GM23338 (cell line): Measurements from ENCODE around the gene GNB5. TPM values are rescaled to one million over a fixed set of nuclear protein-coding genes. Genes with fewer than 3 reads are reported as not detected.

Experiments
- ATAC-seq: fragments of 200-7000 bp; cut with Tn5 transposase; 3 replicates; pipeline ENCODE4 v1.9.1; 2020
- DNase-seq: peaks from one replicate; pipeline ENCODE4 v3.0.0-alpha.2; 2015; ENCODE audit warnings: low spot score
- H2AFZ ChIP-seq: fragments of 200-600 bp; sonication (generic); 2 replicates; pipeline ENCODE4 v1.8.0; 2016; ENCODE audit warnings: antibody characterized with exemption, mild to moderate bottlenecking, moderate library complexity
- H3F3A ChIP-seq: fragments of 200-600 bp; sonication (generic); replicated peaks from 2 replicates; pipeline ENCODE4 v1.8.0; 2017; ENCODE audit warnings: antibody characterized with exemption, mixed run types, low read depth
- H3K27ac ChIP-seq: fragments of 200-600 bp; sonication (generic); 2 replicates; pipeline ENCODE4 v1.6.1; 2016; ENCODE audit warnings: low read depth
- H3K27me3 ChIP-seq: fragments of 200-600 bp; sonication (generic); 2 replicates; pipeline ENCODE4 v1.8.0; 2016; ENCODE audit warnings: mild to moderate bottlenecking, mixed run types, moderate library complexity; ENCODE audit not compliant: insufficient read depth
- H3K36me3 ChIP-seq: fragments of 200-600 bp; sonication (generic); 2 replicates; pipeline ENCODE4 v1.8.0; 2016; ENCODE audit warnings: mild to moderate bottlenecking; ENCODE audit not compliant: insufficient read depth
- H3K4me1 ChIP-seq: fragments of 200-600 bp; sonication (generic); 2 replicates; pipeline ENCODE4 v1.8.0; 2016; ENCODE audit warnings: mild to moderate bottlenecking, moderate library complexity; ENCODE audit not compliant: insufficient read depth
- H3K4me2 ChIP-seq: fragments of 200-600 bp; sonication (generic); 2 replicates; pipeline ENCODE4 v1.7.1; 2017; ENCODE audit warnings: mixed run types
- H3K4me3 ChIP-seq: fragments of 200-600 bp; sonication (generic); 2 replicates; pipeline ENCODE4 v1.6.1; 2016; ENCODE audit warnings: mixed run types
- H3K79me2 ChIP-seq: fragments of 200-600 bp; sonication (generic); replicated peaks from 2 replicates; pipeline ENCODE4 v1.8.0; 2017; ENCODE audit warnings: mild to moderate bottlenecking; ENCODE audit not compliant: insufficient read depth
- H3K9me2 ChIP-seq: fragments of 200-600 bp; sonication (generic); 2 replicates; pipeline ENCODE4 v1.8.0; 2017; ENCODE audit not compliant: insufficient read depth
- H4K20me1 ChIP-seq: fragments of 200-600 bp; sonication (generic); replicated peaks from 2 replicates; pipeline ENCODE4 v1.8.0; 2017; ENCODE audit warnings: mild to moderate bottlenecking; ENCODE audit not compliant: insufficient read depth
- H3K27ac Mint-ChIP-seq: 2 replicates; pipeline ENCODE4 v1.8.0; 2020; ENCODE audit warnings: inconsistent platforms, mild to moderate bottlenecking, moderate library complexity, mixed read lengths
- H3K27me3 Mint-ChIP-seq: 3 replicates; pipeline ENCODE4 v1.8.0; 2022; ENCODE audit warnings: low read depth, mild to moderate bottlenecking, moderate library complexity, mixed read lengths, inconsistent platforms; ENCODE audit not compliant: insufficient read depth, poor library complexity
- H3K36me3 Mint-ChIP-seq: 3 replicates; pipeline ENCODE4 v1.8.0; 2021; ENCODE audit warnings: low read depth, mild to moderate bottlenecking, inconsistent platforms, moderate library complexity, mixed read lengths
- H3K4me1 Mint-ChIP-seq: 3 replicates; pipeline ENCODE4 v1.8.0; 2020; ENCODE audit warnings: mild to moderate bottlenecking, inconsistent platforms, mixed read lengths
- H3K4me3 Mint-ChIP-seq: 3 replicates; pipeline ENCODE4 v1.8.0; 2021; ENCODE audit warnings: moderate library complexity, mild to moderate bottlenecking, inconsistent platforms, mixed read lengths
- H3K9me3 Mint-ChIP-seq: 3 replicates; pipeline ENCODE4 v1.8.0; 2020; ENCODE audit warnings: moderate library complexity, mild to moderate bottlenecking, inconsistent platforms, mixed read lengths
- CREB1 ChIP-seq: fragments of 250-450 bp; sonication (Bioruptor Pico); IDR thresholded peaks from 2 replicates; pipeline ENCODE4 v1.5.0; 2020; ENCODE audit warnings: low read depth, mild to moderate bottlenecking, moderate library complexity
- EZH2 ChIP-seq: fragments of 200-600 bp; sonication (generic); IDR thresholded peaks from one replicate; pipeline ENCODE4 v1.8.0; 2017; ENCODE audit warnings: antibody characterized with exemption, mild to moderate bottlenecking, low read depth; ENCODE audit not compliant: unreplicated experiment
- EZH2phosphoT487 ChIP-seq: fragments of 200-600 bp; sonication (generic); IDR thresholded peaks from one replicate; pipeline ENCODE4 v1.8.1; 2018; ENCODE audit warnings: antibody characterized with exemption; ENCODE audit not compliant: unreplicated experiment
- JUNB ChIP-seq: IDR thresholded peaks from one replicate; pipeline ENCODE4 v1.6.1; 2016; ENCODE audit warnings: antibody characterized with exemption; ENCODE audit not compliant: unreplicated experiment
- NANOG ChIP-seq: IDR thresholded peaks from 2 replicates; pipeline ENCODE4 v1.6.1; 2016; ENCODE audit warnings: antibody characterized with exemption, borderline replicate concordance
- POLR2AphosphoS5 ChIP-seq: IDR thresholded peaks from 2 replicates; pipeline ENCODE4 v1.6.1; 2016; ENCODE audit warnings: antibody characterized with exemption, low read depth
- STAT1 ChIP-seq: IDR thresholded peaks from one replicate; pipeline ENCODE4 v1.6.1; 2016; ENCODE audit warnings: antibody characterized with exemption; ENCODE audit not compliant: unreplicated experiment
- ZNF114 ChIP-seq: fragments of 250-450 bp; sonication (Bioruptor Pico); IDR thresholded peaks from 2 replicates; pipeline ENCODE4 v1.5.0; 2020; ENCODE audit warnings: mild to moderate bottlenecking, moderate library complexity
- ZNF331 ChIP-seq: fragments of 250-450 bp; sonication (Bioruptor Pico); IDR thresholded peaks from 2 replicates; pipeline ENCODE4 v1.5.0; 2020; ENCODE audit warnings: low read depth, mild to moderate bottlenecking, moderate library complexity
- polyA plus RNA-seq: library from polyadenylated mRNA; unstranded; fragments of >200 nt; fragmentation: Nextera tagmentation; extraction: Ambion mirVana; gene quantifications from 2 replicates; pipeline ENCODE4 v1.2.1, GENCODE V29; 2016
- total RNA-seq: library from RNA; depleted of rRNA; stranded (reverse); fragments of >200 nt; shearing (Covaris generic); gene quantifications from 2 replicates; pipeline ENCODE4 v1.2.3, GENCODE V29; 2014
- TF ChIP-seq, protein P1 (sequence below): fragments of 250-450 bp; sonication (Bioruptor Pico); IDR thresholded peaks from 2 replicates; pipeline ENCODE4 v1.5.0; 2020; ENCODE audit warnings: mild to moderate bottlenecking, moderate library complexity
- TF ChIP-seq, protein P2 (sequence below): IDR thresholded peaks from one replicate; pipeline ENCODE4 v1.6.1; 2018; ENCODE audit warnings: antibody characterized with exemption; ENCODE audit not compliant: unreplicated experiment
- TF ChIP-seq, protein P3 (sequence below): IDR thresholded peaks from 2 replicates; pipeline ENCODE4 v1.6.1; 2016; ENCODE audit warnings: antibody characterized with exemption
- TF ChIP-seq, protein P4 (sequence below), 2 experiments: fragments of 200-600 bp in 1 of 2; sonication (generic) in 1 of 2; conservative IDR thresholded peaks; 2 replicates each; pipeline versions ENCODE4 v1.5.1 to v1.6.1; 2016 to 2017; ENCODE audit warnings: antibody characterized with exemption in 2 of 2, low read depth in 2 of 2, mild to moderate bottlenecking in 2 of 2, moderate library complexity in 1 of 2

GNB5 gene
- total and polyA plus RNA-seq, 2 experiments from 2014 or later, result 23.0 to 40.8 TPM

DNA sequence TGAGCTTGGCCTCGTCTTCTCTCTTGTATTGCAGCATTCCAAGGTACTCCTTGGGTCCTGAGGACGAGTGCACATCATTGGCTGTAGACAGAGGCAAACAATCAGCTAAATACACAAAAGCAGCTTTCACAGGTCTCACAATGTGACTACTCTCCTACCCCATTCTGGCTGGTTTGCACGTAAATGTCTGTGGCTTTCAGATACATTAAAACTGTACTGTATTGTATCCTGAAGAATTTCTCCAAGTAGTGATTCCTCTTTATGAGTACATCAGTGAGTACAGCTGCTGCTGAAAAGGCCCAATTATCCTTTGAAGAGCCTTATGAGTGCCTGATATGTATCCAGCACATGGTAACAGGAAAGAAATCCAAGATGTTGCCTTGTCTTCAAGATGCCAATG, 22.0 kb upstream of the GNB5 start:
- H3K27me3 Mint-ChIP-seq, result peaks cover 2% of the 10 kb centered on the region
- no peaks in the 10 kb centered on the region for H3K9me2 ChIP-seq
- H3K27ac Mint-ChIP-seq, result no peak overlapping the region
- H3K4me3 Mint-ChIP-seq, result no peak overlapping the region
- peaks cover 3% of the 10 kb centered on the region; the same call in 1 of the 2 replicates for H3F3A ChIP-seq
- H2AFZ ChIP-seq, result no peak overlapping the region
- no peaks in the 10 kb centered on the region for H3K4me1 Mint-ChIP-seq
- no peaks in the 10 kb centered on the region; the same call in 1 of the 2 replicates for H3K36me3 ChIP-seq
- no peaks in the 10 kb centered on the region for H3K27me3 ChIP-seq
- peaks cover 5% of the 10 kb centered on the region; the same call in 1 of the 2 replicates for H4K20me1 ChIP-seq
- H3K4me1 ChIP-seq, result no peaks in the 10 kb centered on the region
- no peak for TF ChIP-seq EZH2phosphoT487
- no peak for TF ChIP-seq NANOG
- no peak for TF ChIP-seq EZH2
- TF ChIP-seq, protein P1, sequence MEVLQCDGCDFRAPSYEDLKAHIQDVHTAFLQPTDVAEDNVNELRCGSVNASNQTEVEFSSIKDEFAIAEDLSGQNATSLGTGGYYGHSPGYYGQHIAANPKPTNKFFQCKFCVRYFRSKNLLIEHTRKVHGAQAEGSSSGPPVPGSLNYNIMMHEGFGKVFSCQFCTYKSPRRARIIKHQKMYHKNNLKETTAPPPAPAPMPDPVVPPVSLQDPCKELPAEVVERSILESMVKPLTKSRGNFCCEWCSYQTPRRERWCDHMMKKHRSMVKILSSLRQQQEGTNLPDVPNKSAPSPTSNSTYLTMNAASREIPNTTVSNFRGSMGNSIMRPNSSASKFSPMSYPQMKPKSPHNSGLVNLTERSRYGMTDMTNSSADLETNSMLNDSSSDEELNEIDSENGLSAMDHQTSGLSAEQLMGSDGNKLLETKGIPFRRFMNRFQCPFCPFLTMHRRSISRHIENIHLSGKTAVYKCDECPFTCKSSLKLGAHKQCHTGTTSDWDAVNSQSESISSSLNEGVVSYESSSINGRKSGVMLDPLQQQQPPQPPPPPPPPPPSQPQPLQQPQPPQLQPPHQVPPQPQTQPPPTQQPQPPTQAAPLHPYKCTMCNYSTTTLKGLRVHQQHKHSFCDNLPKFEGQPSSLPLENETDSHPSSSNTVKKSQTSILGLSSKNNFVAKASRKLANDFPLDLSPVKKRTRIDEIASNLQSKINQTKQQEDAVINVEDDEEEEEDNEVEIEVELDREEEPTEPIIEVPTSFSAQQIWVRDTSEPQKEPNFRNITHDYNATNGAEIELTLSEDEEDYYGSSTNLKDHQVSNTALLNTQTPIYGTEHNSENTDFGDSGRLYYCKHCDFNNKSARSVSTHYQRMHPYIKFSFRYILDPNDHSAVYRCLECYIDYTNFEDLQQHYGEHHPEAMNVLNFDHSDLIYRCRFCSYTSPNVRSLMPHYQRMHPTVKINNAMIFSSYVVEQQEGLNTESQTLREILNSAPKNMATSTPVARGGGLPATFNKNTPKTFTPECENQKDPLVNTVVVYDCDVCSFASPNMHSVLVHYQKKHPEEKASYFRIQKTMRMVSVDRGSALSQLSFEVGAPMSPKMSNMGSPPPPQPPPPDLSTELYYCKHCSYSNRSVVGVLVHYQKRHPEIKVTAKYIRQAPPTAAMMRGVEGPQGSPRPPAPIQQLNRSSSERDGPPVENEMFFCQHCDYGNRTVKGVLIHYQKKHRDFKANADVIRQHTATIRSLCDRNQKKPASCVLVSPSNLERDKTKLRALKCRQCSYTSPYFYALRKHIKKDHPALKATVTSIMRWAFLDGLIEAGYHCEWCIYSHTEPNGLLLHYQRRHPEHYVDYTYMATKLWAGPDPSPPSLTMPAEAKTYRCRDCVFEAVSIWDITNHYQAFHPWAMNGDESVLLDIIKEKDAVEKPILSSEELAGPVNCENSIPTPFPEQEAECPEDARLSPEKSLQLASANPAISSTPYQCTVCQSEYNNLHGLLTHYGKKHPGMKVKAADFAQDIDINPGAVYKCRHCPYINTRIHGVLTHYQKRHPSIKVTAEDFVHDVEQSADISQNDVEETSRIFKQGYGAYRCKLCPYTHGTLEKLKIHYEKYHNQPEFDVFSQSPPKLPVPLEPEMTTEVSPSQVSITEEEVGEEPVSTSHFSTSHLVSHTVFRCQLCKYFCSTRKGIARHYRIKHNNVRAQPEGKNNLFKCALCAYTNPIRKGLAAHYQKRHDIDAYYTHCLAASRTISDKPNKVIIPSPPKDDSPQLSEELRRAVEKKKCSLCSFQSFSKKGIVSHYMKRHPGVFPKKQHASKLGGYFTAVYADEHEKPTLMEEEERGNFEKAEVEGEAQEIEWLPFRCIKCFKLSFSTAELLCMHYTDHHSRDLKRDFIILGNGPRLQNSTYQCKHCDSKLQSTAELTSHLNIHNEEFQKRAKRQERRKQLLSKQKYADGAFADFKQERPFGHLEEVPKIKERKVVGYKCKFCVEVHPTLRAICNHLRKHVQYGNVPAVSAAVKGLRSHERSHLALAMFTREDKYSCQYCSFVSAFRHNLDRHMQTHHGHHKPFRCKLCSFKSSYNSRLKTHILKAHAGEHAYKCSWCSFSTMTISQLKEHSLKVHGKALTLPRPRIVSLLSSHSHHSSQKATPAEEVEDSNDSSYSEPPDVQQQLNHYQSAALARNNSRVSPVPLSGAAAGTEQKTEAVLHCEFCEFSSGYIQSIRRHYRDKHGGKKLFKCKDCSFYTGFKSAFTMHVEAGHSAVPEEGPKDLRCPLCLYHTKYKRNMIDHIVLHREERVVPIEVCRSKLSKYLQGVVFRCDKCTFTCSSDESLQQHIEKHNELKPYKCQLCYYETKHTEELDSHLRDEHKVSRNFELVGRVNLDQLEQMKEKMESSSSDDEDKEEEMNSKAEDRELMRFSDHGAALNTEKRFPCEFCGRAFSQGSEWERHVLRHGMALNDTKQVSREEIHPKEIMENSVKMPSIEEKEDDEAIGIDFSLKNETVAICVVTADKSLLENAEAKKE (CRISPR knock-in tag), result no peak
- TF ChIP-seq ZNF331, result no peak
- TF ChIP-seq, protein P2, sequence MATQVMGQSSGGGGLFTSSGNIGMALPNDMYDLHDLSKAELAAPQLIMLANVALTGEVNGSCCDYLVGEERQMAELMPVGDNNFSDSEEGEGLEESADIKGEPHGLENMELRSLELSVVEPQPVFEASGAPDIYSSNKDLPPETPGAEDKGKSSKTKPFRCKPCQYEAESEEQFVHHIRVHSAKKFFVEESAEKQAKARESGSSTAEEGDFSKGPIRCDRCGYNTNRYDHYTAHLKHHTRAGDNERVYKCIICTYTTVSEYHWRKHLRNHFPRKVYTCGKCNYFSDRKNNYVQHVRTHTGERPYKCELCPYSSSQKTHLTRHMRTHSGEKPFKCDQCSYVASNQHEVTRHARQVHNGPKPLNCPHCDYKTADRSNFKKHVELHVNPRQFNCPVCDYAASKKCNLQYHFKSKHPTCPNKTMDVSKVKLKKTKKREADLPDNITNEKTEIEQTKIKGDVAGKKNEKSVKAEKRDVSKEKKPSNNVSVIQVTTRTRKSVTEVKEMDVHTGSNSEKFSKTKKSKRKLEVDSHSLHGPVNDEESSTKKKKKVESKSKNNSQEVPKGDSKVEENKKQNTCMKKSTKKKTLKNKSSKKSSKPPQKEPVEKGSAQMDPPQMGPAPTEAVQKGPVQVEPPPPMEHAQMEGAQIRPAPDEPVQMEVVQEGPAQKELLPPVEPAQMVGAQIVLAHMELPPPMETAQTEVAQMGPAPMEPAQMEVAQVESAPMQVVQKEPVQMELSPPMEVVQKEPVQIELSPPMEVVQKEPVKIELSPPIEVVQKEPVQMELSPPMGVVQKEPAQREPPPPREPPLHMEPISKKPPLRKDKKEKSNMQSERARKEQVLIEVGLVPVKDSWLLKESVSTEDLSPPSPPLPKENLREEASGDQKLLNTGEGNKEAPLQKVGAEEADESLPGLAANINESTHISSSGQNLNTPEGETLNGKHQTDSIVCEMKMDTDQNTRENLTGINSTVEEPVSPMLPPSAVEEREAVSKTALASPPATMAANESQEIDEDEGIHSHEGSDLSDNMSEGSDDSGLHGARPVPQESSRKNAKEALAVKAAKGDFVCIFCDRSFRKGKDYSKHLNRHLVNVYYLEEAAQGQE, result no peak
- TF ChIP-seq JUNB, result no peak
- TF ChIP-seq, protein P3, sequence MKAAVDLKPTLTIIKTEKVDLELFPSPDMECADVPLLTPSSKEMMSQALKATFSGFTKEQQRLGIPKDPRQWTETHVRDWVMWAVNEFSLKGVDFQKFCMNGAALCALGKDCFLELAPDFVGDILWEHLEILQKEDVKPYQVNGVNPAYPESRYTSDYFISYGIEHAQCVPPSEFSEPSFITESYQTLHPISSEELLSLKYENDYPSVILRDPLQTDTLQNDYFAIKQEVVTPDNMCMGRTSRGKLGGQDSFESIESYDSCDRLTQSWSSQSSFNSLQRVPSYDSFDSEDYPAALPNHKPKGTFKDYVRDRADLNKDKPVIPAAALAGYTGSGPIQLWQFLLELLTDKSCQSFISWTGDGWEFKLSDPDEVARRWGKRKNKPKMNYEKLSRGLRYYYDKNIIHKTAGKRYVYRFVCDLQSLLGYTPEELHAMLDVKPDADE, result no peak
- TF ChIP-seq STAT1, result no peak
- no peak for TF ChIP-seq POLR2AphosphoS5
- TF ChIP-seq, protein P4, sequence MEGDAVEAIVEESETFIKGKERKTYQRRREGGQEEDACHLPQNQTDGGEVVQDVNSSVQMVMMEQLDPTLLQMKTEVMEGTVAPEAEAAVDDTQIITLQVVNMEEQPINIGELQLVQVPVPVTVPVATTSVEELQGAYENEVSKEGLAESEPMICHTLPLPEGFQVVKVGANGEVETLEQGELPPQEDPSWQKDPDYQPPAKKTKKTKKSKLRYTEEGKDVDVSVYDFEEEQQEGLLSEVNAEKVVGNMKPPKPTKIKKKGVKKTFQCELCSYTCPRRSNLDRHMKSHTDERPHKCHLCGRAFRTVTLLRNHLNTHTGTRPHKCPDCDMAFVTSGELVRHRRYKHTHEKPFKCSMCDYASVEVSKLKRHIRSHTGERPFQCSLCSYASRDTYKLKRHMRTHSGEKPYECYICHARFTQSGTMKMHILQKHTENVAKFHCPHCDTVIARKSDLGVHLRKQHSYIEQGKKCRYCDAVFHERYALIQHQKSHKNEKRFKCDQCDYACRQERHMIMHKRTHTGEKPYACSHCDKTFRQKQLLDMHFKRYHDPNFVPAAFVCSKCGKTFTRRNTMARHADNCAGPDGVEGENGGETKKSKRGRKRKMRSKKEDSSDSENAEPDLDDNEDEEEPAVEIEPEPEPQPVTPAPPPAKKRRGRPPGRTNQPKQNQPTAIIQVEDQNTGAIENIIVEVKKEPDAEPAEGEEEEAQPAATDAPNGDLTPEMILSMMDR (conservative IDR thresholded peaks at IDR 0.05; ENCODE audit: low read depth in 2 of 2), result no peak
- TF ChIP-seq CREB1 (CRISPR knock-in tag), result no peak
- no peak for TF ChIP-seq ZNF114
- H3K79me2 ChIP-seq, result no peaks in the 10 kb centered on the region
- DNase-seq (no peak), ATAC-seq (no peak)
- no peak overlapping the region for H3K27ac ChIP-seq
- no peaks in the 10 kb centered on the region; the same call in 2 of the 3 replicates for H3K9me3 Mint-ChIP-seq
- H3K36me3 Mint-ChIP-seq, result peaks cover 37% of the 10 kb centered on the region
- no peak overlapping the region for H3K4me3 ChIP-seq
- H3K4me2 ChIP-seq, result no peak overlapping the region
